Measurements from ENCODE around the gene ME3. TPM values are rescaled to one million over a fixed set of nuclear protein-coding genes. Genes with fewer than 3 reads are reported as not detected.
"Not testable (repeated sequence)": the region's sequence is repeated elsewhere in the genome, so short reads cannot be mapped to it uniquely, and the experiment has no call there.

Gene ME3
- total RNA-seq, 2 donors from 2014 or later = 2.1 to 2.5 TPM

- ATAC-seq (replicated peaks in 1 of 2) = no peak
- peaks cover 0 to 6% of the 10 kb centered on the region in 2 donors for H3K9me3 Mint-ChIP-seq
Measured at GRCh38 chr11:86422371-86422770, 250.0 kb downstream of the ME3 start.

DNA sequence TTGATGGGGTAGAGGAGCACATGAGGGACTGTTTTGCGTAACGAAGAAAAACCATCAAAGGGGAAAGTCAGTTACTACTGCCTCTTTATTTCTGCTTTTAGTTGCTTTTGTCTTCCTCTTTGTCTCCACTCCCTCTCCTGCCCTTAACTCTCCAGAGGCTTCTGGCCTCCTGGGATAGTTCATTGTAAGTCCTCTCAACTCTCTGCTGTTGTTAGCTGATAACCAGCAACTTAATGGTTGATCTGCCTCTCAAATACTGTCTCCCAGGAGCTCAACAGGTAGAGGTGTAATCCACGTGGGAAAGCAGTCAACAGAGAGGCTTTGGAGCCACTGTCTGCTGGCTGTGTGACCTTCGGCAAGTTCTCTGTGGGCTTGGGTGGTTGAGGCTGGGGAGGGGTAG is 250.5 kb downstream of the ME3 start:
- Mint-ChIP-seq H3K4me3 (no peak overlapping the region), H3K27ac (no peak overlapping the region), H3K36me3 (ENCODE audit: insufficient read depth in 2 of 2) (peaks cover 2 to 3% of the 10 kb centered on the region in 2 donors), H3K27me3 (ENCODE audit: low read depth) (no peaks in the 10 kb centered on the region), H3K4me1 (ENCODE audit: low read depth) (peaks cover 6% of the 10 kb centered on the region), H3K9me3 (peaks cover 0 to 6% of the 10 kb centered on the region in 2 donors)
- no peak for DNase-seq
- no peak for ATAC-seq (replicated peaks in 1 of 2)

More at GRCh38 chr11:86422371-86422770, 250.0 kb downstream of the ME3 start:
- Mint-ChIP-seq H3K4me1 (ENCODE audit: low read depth) (peaks cover 6% of the 10 kb centered on the region), H3K27me3 (ENCODE audit: low read depth) (no peaks in the 10 kb centered on the region), H3K4me3 (no peak overlapping the region), H3K36me3 (ENCODE audit: insufficient read depth in 2 of 2) (peaks cover 3% of the 10 kb centered on the region in 2 donors), H3K27ac (no peak overlapping the region)
- no peak for DNase-seq

GRCh38 chr11:86418917-86419316 is 253.5 kb downstream of the ME3 start:
- DNase-seq (peak in 1 of 2 donors; percentile 18), ATAC-seq (replicated peaks in 1 of 2) (peak; percentile 77 to 90)
- Mint-ChIP-seq H3K9me3 (no peaks in the 10 kb centered on the region), H3K36me3 (ENCODE audit: insufficient read depth in 2 of 2) (no peaks in the 10 kb centered on the region), H3K27ac (no peak overlapping the region), H3K27me3 (ENCODE audit: low read depth) (no peaks in the 10 kb centered on the region), H3K4me3 (no peak overlapping the region), H3K4me1 (ENCODE audit: low read depth) (peaks cover 6% of the 10 kb centered on the region)

- Mint-ChIP-seq H3K27ac (no peak overlapping the region), H3K4me1 (ENCODE audit: low read depth) (peaks cover 6% of the 10 kb centered on the region), H3K9me3 (no peaks in the 10 kb centered on the region), H3K27me3 (ENCODE audit: low read depth) (no peaks in the 10 kb centered on the region), H3K36me3 (ENCODE audit: insufficient read depth in 2 of 2) (no peaks in the 10 kb centered on the region), H3K4me3 (peak overlapping the region in 1 of 2 donors; percentile 27)
- no peak for DNase-seq
- peak in 1 of 2 donors; percentile 49 for ATAC-seq (replicated peaks in 1 of 2)
Measured at GRCh38 chr11:86418513-86418912, 253.9 kb downstream of the ME3 start.

- ATAC-seq (replicated peaks in 1 of 2) (no peak), DNase-seq (no peak)
- Mint-ChIP-seq H3K9me3 (no peaks in the 10 kb centered on the region), H3K27ac (no peak overlapping the region), H3K4me3 (no peak overlapping the region), H3K36me3 (ENCODE audit: insufficient read depth in 2 of 2) (no peaks in the 10 kb centered on the region), H3K4me1 (ENCODE audit: low read depth) (peaks cover 6% of the 10 kb centered on the region), H3K27me3 (ENCODE audit: low read depth) (no peaks in the 10 kb centered on the region)
Measured at GRCh38 chr11:86418106-86418505, 254.3 kb downstream of the ME3 start.

DNA sequence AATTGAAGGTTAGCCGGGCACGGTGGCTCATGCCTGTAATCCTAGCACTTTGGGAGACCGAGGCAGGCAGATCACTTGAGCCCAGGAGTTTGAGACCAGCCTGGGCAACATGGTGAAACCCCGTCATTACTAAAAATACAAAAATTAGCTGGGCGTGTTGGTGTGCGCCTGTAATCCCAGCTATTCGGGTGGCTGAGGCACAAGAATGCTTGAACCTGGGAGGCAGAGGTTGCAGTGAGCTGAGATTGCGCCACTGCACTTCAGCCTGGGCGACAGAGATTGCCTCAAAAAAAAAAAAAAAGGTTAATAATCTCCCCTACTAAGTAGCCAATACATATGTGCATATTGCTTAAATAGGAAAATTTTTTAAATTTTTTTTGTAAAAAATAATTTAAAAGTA is 255.5 kb downstream of the ME3 start:
- not testable (repeated sequence) for H3K27me3 Mint-ChIP-seq (ENCODE audit: low read depth); ATAC-seq (replicated peaks in 1 of 2); H3K27ac Mint-ChIP-seq; H3K4me1 Mint-ChIP-seq (ENCODE audit: low read depth); H3K4me3 Mint-ChIP-seq; H3K36me3 Mint-ChIP-seq (ENCODE audit: insufficient read depth in 2 of 2); DNase-seq; H3K9me3 Mint-ChIP-seq

DNA sequence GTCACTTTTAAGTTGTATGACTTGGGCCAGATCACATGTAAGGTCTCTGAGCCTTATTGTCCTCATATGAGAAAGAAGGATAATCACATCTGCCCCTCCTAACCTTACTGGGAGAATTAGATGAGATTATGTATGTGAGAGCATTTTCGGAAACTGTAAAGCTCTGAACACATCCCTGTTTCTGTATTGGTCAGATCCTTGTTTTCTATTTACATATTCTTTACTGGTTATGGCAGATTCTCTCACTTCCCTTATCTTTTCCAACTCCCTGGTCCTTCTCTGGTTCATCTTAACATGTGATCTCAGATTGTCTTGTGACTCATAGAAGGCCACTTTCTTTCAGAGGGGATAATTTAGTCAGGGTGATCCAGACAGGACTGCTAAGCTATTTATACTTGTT is 255.9 kb downstream of the ME3 start:
- no peaks in the 10 kb centered on the region for H3K9me3 Mint-ChIP-seq
- H3K4me1 Mint-ChIP-seq (ENCODE audit: low read depth) = peaks cover 6% of the 10 kb centered on the region
- H3K27ac Mint-ChIP-seq = no peak overlapping the region
- DNase-seq (no peak), ATAC-seq (replicated peaks in 1 of 2) (no peak)
- no peaks in the 10 kb centered on the region for H3K27me3 Mint-ChIP-seq (ENCODE audit: low read depth)
- H3K4me3 Mint-ChIP-seq = no peak overlapping the region
- no peaks in the 10 kb centered on the region for H3K36me3 Mint-ChIP-seq (ENCODE audit: insufficient read depth in 2 of 2)

- H3K36me3 Mint-ChIP-seq (ENCODE audit: insufficient read depth in 2 of 2) = no peaks in the 10 kb centered on the region
- no peak for ATAC-seq (replicated peaks in 1 of 2)
- H3K27ac Mint-ChIP-seq = no peak overlapping the region
- no peaks in the 10 kb centered on the region for H3K9me3 Mint-ChIP-seq
- peaks cover 6% of the 10 kb centered on the region for H3K4me1 Mint-ChIP-seq (ENCODE audit: low read depth)
- no peak for DNase-seq
- H3K4me3 Mint-ChIP-seq = no peak overlapping the region
- H3K27me3 Mint-ChIP-seq (ENCODE audit: low read depth) = no peaks in the 10 kb centered on the region
Measured at GRCh38 chr11:86415026-86415425, 257.4 kb downstream of the ME3 start.

- Mint-ChIP-seq H3K27me3 (ENCODE audit: low read depth) (no peaks in the 10 kb centered on the region), H3K9me3 (no peaks in the 10 kb centered on the region), H3K27ac (no peak overlapping the region), H3K4me3 (no peak overlapping the region), H3K36me3 (ENCODE audit: insufficient read depth in 2 of 2) (no peaks in the 10 kb centered on the region), H3K4me1 (ENCODE audit: low read depth) (peaks cover 6% of the 10 kb centered on the region)
- DNase-seq = no peak
- ATAC-seq (replicated peaks in 1 of 2) = no peak
Measured at GRCh38 chr11:86414032-86414431, 258.4 kb downstream of the ME3 start.

DNA sequence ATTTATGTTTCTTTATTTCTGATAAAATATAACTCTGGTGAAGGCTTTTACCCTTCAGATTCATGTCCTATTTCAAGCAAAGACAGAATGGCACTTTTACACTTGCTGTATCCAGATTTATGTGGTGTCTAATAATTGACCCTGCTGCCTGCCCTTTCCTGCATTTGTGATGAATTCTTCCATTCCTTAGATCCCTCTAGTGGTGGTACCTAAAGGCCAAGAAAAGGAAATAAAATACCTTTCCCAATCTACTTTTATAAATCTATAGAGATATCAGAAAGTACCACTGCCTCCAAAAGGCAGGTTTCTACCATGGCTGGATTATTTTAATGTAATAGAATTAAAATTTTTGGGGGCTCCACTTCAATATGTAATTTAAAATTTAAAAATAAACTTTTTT is 263.6 kb downstream of the ME3 start:
- H3K36me3 Mint-ChIP-seq (ENCODE audit: insufficient read depth in 2 of 2) = no peaks in the 10 kb centered on the region
- H3K9me3 Mint-ChIP-seq = no peaks in the 10 kb centered on the region
- H3K27ac Mint-ChIP-seq = no peak overlapping the region
- H3K27me3 Mint-ChIP-seq (ENCODE audit: low read depth) = no peaks in the 10 kb centered on the region
- ATAC-seq (replicated peaks in 1 of 2) (no peak), DNase-seq (no peak)
- no peak overlapping the region for H3K4me3 Mint-ChIP-seq
- no peaks in the 10 kb centered on the region for H3K4me1 Mint-ChIP-seq (ENCODE audit: low read depth)

GRCh38 chr11:86403458-86403857 is 269.0 kb downstream of the ME3 start:
- no peaks in the 10 kb centered on the region for H3K9me3 Mint-ChIP-seq
- no peak for DNase-seq
- no peaks in the 10 kb centered on the region for H3K27me3 Mint-ChIP-seq (ENCODE audit: low read depth)
- no peak for ATAC-seq (replicated peaks in 1 of 2)
- H3K4me1 Mint-ChIP-seq (ENCODE audit: low read depth) = no peaks in the 10 kb centered on the region
- H3K27ac Mint-ChIP-seq = no peak overlapping the region
- no peaks in the 10 kb centered on the region for H3K36me3 Mint-ChIP-seq (ENCODE audit: insufficient read depth in 2 of 2)
- H3K4me3 Mint-ChIP-seq = no peak overlapping the region

- ATAC-seq (replicated peaks in 1 of 2) (no peak), DNase-seq (no peak)
- H3K27ac Mint-ChIP-seq = no peak overlapping the region
- H3K9me3 Mint-ChIP-seq = no peaks in the 10 kb centered on the region
- no peaks in the 10 kb centered on the region for H3K36me3 Mint-ChIP-seq (ENCODE audit: insufficient read depth in 2 of 2)
- no peak overlapping the region for H3K4me3 Mint-ChIP-seq
- no peaks in the 10 kb centered on the region for H3K27me3 Mint-ChIP-seq (ENCODE audit: low read depth)
- H3K4me1 Mint-ChIP-seq (ENCODE audit: low read depth) = no peaks in the 10 kb centered on the region
Measured at GRCh38 chr11:86398106-86398505, 274.3 kb downstream of the ME3 start.

DNA sequence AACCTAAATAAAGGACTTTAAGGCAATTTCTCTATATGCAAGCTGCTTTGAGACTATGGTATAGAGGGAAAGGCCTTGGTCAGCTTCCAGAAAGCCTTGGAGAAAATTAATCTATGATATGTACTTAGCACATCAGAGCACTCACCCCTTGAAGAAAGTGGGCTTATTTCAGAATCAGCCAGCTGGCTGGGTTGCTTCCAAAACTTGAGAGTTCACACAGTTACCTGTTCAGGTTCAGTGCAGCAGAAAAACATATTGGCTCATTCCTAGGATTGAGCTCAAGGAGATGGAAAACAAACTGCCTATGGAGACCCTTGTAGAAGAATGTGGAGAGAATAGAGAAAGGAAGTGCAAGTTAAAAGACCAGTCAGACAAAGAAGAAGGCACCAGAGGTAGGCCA is 275.1 kb downstream of the ME3 start:
- no peaks in the 10 kb centered on the region for H3K36me3 Mint-ChIP-seq (ENCODE audit: insufficient read depth in 2 of 2)
- no peak overlapping the region for H3K27ac Mint-ChIP-seq
- no peaks in the 10 kb centered on the region for H3K9me3 Mint-ChIP-seq
- H3K27me3 Mint-ChIP-seq (ENCODE audit: low read depth) = no peaks in the 10 kb centered on the region
- no peaks in the 10 kb centered on the region for H3K4me1 Mint-ChIP-seq (ENCODE audit: low read depth)
- no peak for DNase-seq
- ATAC-seq (replicated peaks in 1 of 2) = no peak
- H3K4me3 Mint-ChIP-seq = no peak overlapping the region

- DNase-seq (no peak), ATAC-seq (replicated peaks in 1 of 2) (no peak)
- Mint-ChIP-seq H3K4me3 (no peak overlapping the region), H3K4me1 (ENCODE audit: low read depth) (no peaks in the 10 kb centered on the region), H3K9me3 (no peaks in the 10 kb centered on the region), H3K27me3 (ENCODE audit: low read depth) (no peaks in the 10 kb centered on the region), H3K27ac (no peak overlapping the region), H3K36me3 (ENCODE audit: insufficient read depth in 2 of 2) (no peaks in the 10 kb centered on the region)
Measured at GRCh38 chr11:86396396-86396795, 276.0 kb downstream of the ME3 start.
